ENCODE results near the gene NAV2. TPM values are rescaled to one million over a fixed set of nuclear protein-coding genes. Genes with fewer than 3 reads are reported as not detected.
A peak's percentile ranks its signal among the peaks of the same experiment; 100 is the strongest.

NAV2 gene
- total and polyA plus RNA-seq, 5 experiments from 2014 or later: 0.06 to 4.2 (median 1.1) TPM; not detected in 1

GRCh38 chr11:19962801-19963175 is 250.2 kb downstream of the NAV2 start:
- DNase-seq: no peak
- Mint-ChIP-seq H3K4me3 (peak overlapping the region in 2 of 10 donors; percentile 37 to 64), H3K27me3 (peaks cover 6 to 24% (median 14%) of the 10 kb centered on the region in 5 donors), H3K4me1 (peaks cover 4 to 25% (median 19%) of the 10 kb centered on the region in 4 donors), H3K9me3 (no peaks in the 10 kb centered on the region), H3K27ac (no peak overlapping the region), H3K36me3 (no peaks in the 10 kb centered on the region)
- no peak for ATAC-seq
- POLR2A ChIA-PET: no interaction called here

GRCh38 chr11:19963697-19964387 is 251.2 kb downstream of the NAV2 start:
- Mint-ChIP-seq H3K4me3 (peak overlapping the region in 9 of 10 donors; percentile 26 to 80 (median 64)), H3K4me1 (peaks cover 4 to 25% (median 20%) of the 10 kb centered on the region in 4 donors), H3K9me3 (no peaks in the 10 kb centered on the region), H3K27me3 (peaks cover 6 to 30% (median 13%) of the 10 kb centered on the region in 5 donors), H3K36me3 (peaks cover 0 to 2% (median 0%) of the 10 kb centered on the region in 3 donors), H3K27ac (peak overlapping the region in 7 of 10 donors; percentile 14 to 77 (median 59))
- POLR2A ChIA-PET: interaction anchor here (0.7 kb wide), 1 partner anchor 10 kb away, joined by 5 read pairs; no protein-coding TSS in a partner anchor
- ATAC-seq (peak; percentile 75 to 76), DNase-seq (peak in 4 of 10 donors; percentile 10 to 56 (median 28))

- no peak for DNase-seq
- Mint-ChIP-seq H3K36me3 (peaks cover 0 to 2% (median 0%) of the 10 kb centered on the region in 3 donors), H3K27ac (peak overlapping the region in 1 of 10 donors; percentile 23), H3K4me3 (no peak overlapping the region), H3K9me3 (no peaks in the 10 kb centered on the region), H3K27me3 (peaks cover 6 to 30% (median 15%) of the 10 kb centered on the region in 5 donors), H3K4me1 (peaks cover 10 to 44% (median 37%) of the 10 kb centered on the region in 4 donors)
- POLR2A ChIA-PET: no interaction called here
- ATAC-seq: no peak
Measured at GRCh38 chr11:19966441-19966840, 253.8 kb downstream of the NAV2 start.

GRCh38 chr11:19966927-19967326 is 254.3 kb downstream of the NAV2 start:
- Mint-ChIP-seq H3K9me3 (no peaks in the 10 kb centered on the region), H3K4me3 (no peak overlapping the region), H3K4me1 (peaks cover 10 to 45% (median 39%) of the 10 kb centered on the region in 4 donors), H3K36me3 (peaks cover 0 to 2% (median 0%) of the 10 kb centered on the region in 3 donors), H3K27me3 (peaks cover 6 to 30% (median 15%) of the 10 kb centered on the region in 5 donors), H3K27ac (no peak overlapping the region)
- ATAC-seq (no peak), DNase-seq (no peak)
- POLR2A ChIA-PET: no interaction called here

GRCh38 chr11:19967787-19968186 is 255.2 kb downstream of the NAV2 start:
- Mint-ChIP-seq H3K4me1 (peaks cover 10 to 47% (median 39%) of the 10 kb centered on the region in 4 donors), H3K27ac (no peak overlapping the region), H3K4me3 (no peak overlapping the region), H3K36me3 (peaks cover 0 to 2% (median 0%) of the 10 kb centered on the region in 3 donors), H3K9me3 (no peaks in the 10 kb centered on the region), H3K27me3 (peaks cover 6 to 30% (median 15%) of the 10 kb centered on the region in 5 donors)
- DNase-seq (no peak), ATAC-seq (no peak)
- POLR2A ChIA-PET: no interaction called here

- Mint-ChIP-seq H3K4me1 (peaks cover 7 to 37% (median 29%) of the 10 kb centered on the region in 4 donors), H3K36me3 (peaks cover 0 to 2% (median 0%) of the 10 kb centered on the region in 3 donors), H3K9me3 (no peaks in the 10 kb centered on the region), H3K27ac (no peak overlapping the region), H3K27me3 (peaks cover 6 to 30% (median 15%) of the 10 kb centered on the region in 5 donors), H3K4me3 (no peak overlapping the region)
- POLR2A ChIA-PET: no interaction called here
- DNase-seq: no peak
- ATAC-seq: no peak
Measured at GRCh38 chr11:19968860-19969259, 256.2 kb downstream of the NAV2 start.

GRCh38 chr11:19970944-19971343 is 258.3 kb downstream of the NAV2 start:
- peak overlapping the region in 7 of 10 donors; percentile 4 to 38 (median 33) for H3K4me3 Mint-ChIP-seq
- POLR2A ChIA-PET: no interaction called here
- peaks cover 6 to 31% (median 20%) of the 10 kb centered on the region in 4 donors for H3K4me1 Mint-ChIP-seq
- DNase-seq (peak in 2 of 10 donors; percentile 14 to 27), ATAC-seq (peak; percentile 28 to 49)
- no peaks in the 10 kb centered on the region for H3K9me3 Mint-ChIP-seq
- H3K27me3 Mint-ChIP-seq: peaks cover 6 to 22% (median 10%) of the 10 kb centered on the region in 5 donors
- H3K36me3 Mint-ChIP-seq: peaks cover 0 to 2% (median 0%) of the 10 kb centered on the region in 3 donors
- peak overlapping the region in 1 of 10 donors; percentile 3 for H3K27ac Mint-ChIP-seq

GRCh38 chr11:19972091-19972490 is 259.5 kb downstream of the NAV2 start:
- ATAC-seq (no peak), DNase-seq (no peak)
- Mint-ChIP-seq H3K36me3 (peaks cover 0 to 2% (median 0%) of the 10 kb centered on the region in 3 donors), H3K4me1 (peaks cover 6 to 31% (median 18%) of the 10 kb centered on the region in 4 donors), H3K9me3 (no peaks in the 10 kb centered on the region), H3K27ac (no peak overlapping the region), H3K27me3 (peaks cover 0 to 14% (median 7%) of the 10 kb centered on the region in 5 donors), H3K4me3 (no peak overlapping the region)
- POLR2A ChIA-PET: no interaction called here

GRCh38 chr11:19972651-19973050 is 260.0 kb downstream of the NAV2 start:
- no peak overlapping the region for H3K27ac Mint-ChIP-seq
- H3K36me3 Mint-ChIP-seq: peaks cover 0 to 2% (median 0%) of the 10 kb centered on the region in 3 donors
- no peaks in the 10 kb centered on the region for H3K9me3 Mint-ChIP-seq
- ATAC-seq (no peak), DNase-seq (no peak)
- peaks cover 0 to 12% (median 7%) of the 10 kb centered on the region in 5 donors for H3K27me3 Mint-ChIP-seq
- POLR2A ChIA-PET: no interaction called here
- peaks cover 6 to 31% (median 18%) of the 10 kb centered on the region in 4 donors for H3K4me1 Mint-ChIP-seq
- H3K4me3 Mint-ChIP-seq: no peak overlapping the region

GRCh38 chr11:19973136-19973635 is 260.5 kb downstream of the NAV2 start:
- Mint-ChIP-seq H3K4me1 (peaks cover 6 to 31% (median 18%) of the 10 kb centered on the region in 4 donors), H3K27me3 (peaks cover 0 to 7% (median 2%) of the 10 kb centered on the region in 5 donors), H3K36me3 (peaks cover 0 to 1% (median 0%) of the 10 kb centered on the region in 3 donors), H3K4me3 (no peak overlapping the region), H3K27ac (no peak overlapping the region), H3K9me3 (no peaks in the 10 kb centered on the region)
- POLR2A ChIA-PET: no interaction called here
- DNase-seq (no peak), ATAC-seq (no peak)

- POLR2A ChIA-PET: no interaction called here
- Mint-ChIP-seq H3K9me3 (no peaks in the 10 kb centered on the region), H3K4me3 (no peak overlapping the region), H3K4me1 (peaks cover 6 to 34% (median 17%) of the 10 kb centered on the region in 4 donors), H3K27ac (no peak overlapping the region), H3K36me3 (peaks cover 0 to 2% (median 0%) of the 10 kb centered on the region in 3 donors), H3K27me3 (peaks cover 0 to 6% (median 5%) of the 10 kb centered on the region in 5 donors)
- no peak for DNase-seq
- ATAC-seq: no peak
Measured at GRCh38 chr11:19974886-19975285, 262.2 kb downstream of the NAV2 start.

- Mint-ChIP-seq H3K27me3 (peaks cover 0 to 7% (median 5%) of the 10 kb centered on the region in 5 donors), H3K27ac (no peak overlapping the region), H3K36me3 (peaks cover 0 to 2% (median 0%) of the 10 kb centered on the region in 3 donors), H3K4me1 (peaks cover 6 to 29% (median 12%) of the 10 kb centered on the region in 4 donors), H3K4me3 (no peak overlapping the region), H3K9me3 (no peaks in the 10 kb centered on the region)
- DNase-seq (no peak), ATAC-seq (no peak)
- POLR2A ChIA-PET: no interaction called here
Measured at GRCh38 chr11:19975414-19975990, 262.9 kb downstream of the NAV2 start.
